T-helper 9 cell (primary cell): ENCODE data around the gene BTBD1.
"Not testable (repeated sequence)": the region's sequence is repeated elsewhere in the genome, so short reads cannot be mapped to it uniquely, and the experiment has no call there.

Experiments
- DNase-seq: peaks from one replicate; pipeline ENCODE4 v3.0.0-alpha.2; 2020

BTBD1 gene

DNA sequence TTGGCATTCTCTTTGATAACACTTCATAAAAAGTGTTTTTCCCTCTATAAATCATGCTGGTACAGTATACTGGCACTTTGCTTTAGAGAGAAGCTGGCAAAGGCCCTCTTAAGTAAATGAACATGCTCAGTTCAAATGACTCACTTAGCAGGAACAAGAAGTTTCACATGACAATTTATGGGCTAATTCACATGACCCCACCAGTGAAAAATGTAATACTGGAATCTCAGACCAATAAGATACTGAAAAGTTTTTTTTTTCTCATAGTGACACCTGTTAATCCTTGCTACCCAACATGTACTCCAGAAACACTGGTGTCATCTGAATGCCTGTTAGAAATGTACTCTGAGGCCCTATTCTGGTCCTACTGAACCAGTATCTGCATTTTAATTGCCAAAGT lies 13.9 kb downstream of the BTBD1 start:
- no peak for DNase-seq

GRCh38 chr15:83046558-83047127 lies 20.4 kb downstream of the BTBD1 start:
- no peak for DNase-seq

DNA sequence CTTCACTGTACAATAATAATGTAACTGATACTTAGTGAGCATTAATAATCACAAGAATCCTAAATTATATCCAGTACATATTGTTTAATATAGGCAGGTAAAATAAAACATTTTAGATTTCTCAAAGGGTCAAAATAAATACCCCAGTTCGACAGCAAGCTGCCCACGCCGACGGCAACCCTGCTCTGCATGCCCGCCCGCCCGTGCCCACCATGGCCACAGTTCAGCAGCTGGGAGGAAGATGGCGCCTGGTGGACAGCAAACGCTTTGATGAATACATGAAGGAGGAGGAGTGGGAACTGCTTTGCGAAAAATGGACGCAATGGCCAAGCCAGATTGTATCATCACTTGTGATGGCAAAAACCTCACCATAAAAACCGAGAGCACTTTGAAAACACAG lies 22.9 kb downstream of the BTBD1 start:
- DNase-seq = no peak

DNA sequence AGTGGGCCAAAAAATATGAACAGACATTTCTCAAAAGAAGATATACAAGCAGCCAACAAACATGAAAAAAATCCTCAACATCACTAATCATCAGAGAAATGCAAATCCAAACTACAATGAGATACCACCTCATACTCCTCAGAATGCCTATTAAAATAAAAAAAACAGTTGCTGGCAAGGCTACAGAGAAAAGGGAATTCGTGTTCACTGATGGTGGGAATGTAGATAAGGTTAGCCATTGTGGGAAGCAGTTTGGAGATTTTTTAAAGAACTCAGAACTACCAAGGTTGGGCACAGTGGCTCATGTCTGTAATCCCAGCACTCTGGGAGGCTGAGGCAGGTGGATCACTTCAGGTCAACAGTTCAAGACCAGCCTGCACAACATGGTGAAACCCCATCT lies 27.8 kb downstream of the BTBD1 start:
- no peak for DNase-seq

GRCh38 chr15:83036253-83036652 lies 30.8 kb downstream of the BTBD1 start:
- no peak for DNase-seq

DNA sequence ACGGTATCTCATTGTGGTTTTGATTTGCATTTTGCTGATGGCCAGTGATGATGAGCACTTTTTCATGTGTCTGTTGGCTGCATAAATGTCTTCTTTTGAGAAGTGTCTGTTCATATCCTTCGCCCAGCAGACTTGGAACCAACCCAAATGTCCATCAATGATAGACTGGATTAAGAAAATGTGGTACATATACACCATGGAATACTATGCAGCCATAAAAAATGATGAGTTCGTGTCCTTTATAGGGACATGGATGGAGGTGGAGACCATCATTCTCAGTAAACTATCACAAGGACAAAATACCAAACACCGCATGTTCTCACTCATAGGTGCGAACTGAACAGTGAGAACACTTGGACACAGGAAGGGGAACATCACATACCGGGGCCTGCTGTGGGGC lies 35.8 kb downstream of the BTBD1 start:
- DNase-seq = not testable (repeated sequence)

DNA sequence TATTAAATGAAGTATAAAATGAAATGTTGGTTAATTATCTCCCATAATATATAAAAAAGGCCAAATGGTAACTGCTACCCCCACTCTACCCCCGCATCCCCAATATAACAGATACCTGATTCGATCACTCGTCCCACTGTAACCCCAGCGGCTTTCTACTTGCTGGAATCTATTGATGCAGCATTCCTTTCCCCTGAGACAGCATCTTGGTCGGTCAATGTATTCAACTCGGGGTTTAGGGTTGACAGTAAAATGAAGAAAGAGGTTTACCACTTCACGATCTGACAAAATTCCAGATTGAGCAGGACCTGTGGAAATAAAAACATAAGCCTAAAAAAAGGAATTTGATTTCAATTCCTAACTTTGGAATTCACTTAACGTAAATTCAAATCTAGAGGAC lies 37.0 kb downstream of the BTBD1 start:
- no peak for DNase-seq

- DNase-seq = no peak
These were observed 48.6 kb downstream of the BTBD1 start for GRCh38 chr15:83018436-83018835.

GRCh38 chr15:83016906-83017305 lies 50.1 kb downstream of the BTBD1 start:
- no peak for DNase-seq

GRCh38 chr15:83015361-83015760 lies 51.7 kb downstream of the BTBD1 start:
- DNase-seq = no peak

DNA sequence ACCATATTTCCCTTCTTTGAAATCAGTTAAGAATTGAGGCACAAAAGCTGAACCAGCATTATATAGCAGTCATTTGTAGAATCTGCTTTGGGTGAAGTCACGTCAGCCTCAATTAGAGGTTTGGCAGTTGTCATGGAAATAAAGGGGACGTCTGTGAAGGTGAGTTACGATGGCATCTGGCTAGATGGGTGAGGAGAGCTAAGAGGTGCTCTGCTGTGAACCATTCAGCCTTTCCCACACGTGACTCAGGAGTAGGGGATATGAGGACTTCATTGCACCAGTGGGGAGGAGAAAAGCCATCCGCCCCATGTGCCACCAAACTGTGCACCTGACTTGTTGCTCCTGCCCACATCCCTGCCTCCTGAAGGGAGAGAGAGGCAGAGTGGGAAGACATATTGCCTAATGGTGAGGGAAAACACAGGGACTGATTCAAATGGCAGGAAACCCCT lies 52.8 kb downstream of the BTBD1 start:
- no peak for DNase-seq

GRCh38 chr15:83012636-83013035 lies 54.4 kb downstream of the BTBD1 start:
- no peak for DNase-seq

DNA sequence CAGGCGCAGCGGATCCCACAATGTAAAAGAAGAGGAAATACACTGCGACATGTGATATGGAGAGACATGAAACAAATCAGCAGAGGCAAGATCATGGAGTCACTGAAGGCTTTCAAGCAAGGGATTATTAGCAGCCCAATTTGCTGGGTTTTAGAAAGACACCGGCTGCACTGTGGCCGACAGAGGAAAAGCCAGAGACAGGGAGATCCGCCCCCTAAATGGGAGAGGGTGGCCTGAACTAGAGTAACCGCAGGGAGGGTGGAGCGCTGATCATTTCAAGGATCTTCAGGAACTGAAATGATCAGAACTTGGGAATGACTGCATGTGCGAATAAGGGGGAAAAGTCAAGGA lies 55.0 kb downstream of the BTBD1 start:
- DNase-seq = no peak

GRCh38 chr15:83011271-83012075 lies 55.6 kb downstream of the BTBD1 start, which contains the start of gene C15orf40:
C15orf40 (minus strand) TSS chr15:83011639; CDS start chr15:83011607, 32 bp downstream.
- DNase-seq = peak; percentile 70

GRCh38 chr15:83010709-83011270 lies 56.3 kb downstream of the BTBD1 start:
- DNase-seq = peak; percentile 40

- not testable (repeated sequence) for DNase-seq
These were observed 66.4 kb downstream of the BTBD1 start for GRCh38 chr15:83000672-83001031.

GRCh38 chr15:82999905-83000671 lies 67.0 kb downstream of the BTBD1 start:
- DNase-seq = no peak

DNA sequence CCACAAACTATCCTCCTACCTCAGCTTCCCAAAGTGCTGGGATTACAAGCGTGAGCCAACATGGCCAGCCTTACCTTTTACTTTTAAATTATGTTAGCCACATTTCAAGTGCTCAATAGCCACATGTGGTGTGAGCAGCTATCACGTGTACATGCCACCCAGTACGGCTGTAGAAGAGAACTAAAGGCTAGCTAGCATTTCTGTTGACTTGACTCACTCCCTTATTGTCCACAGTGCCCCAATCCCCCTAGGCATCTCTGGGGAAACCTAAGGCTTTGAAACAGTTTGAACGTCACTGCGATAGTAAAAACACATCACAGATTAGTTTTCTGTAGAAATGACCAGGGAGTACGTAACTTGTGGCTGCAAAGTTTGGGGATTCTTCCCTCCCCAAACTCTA lies 67.6 kb downstream of the BTBD1 start:
- no peak for DNase-seq

- no peak for DNase-seq
These were observed 71.1 kb downstream of the BTBD1 start for GRCh38 chr15:82995938-82996337.

GRCh38 chr15:82995076-82995475 lies 72.0 kb downstream of the BTBD1 start:
- no peak for DNase-seq

GRCh38 chr15:82993144-82993543 lies 73.9 kb downstream of the BTBD1 start:
- no peak for DNase-seq

DNA sequence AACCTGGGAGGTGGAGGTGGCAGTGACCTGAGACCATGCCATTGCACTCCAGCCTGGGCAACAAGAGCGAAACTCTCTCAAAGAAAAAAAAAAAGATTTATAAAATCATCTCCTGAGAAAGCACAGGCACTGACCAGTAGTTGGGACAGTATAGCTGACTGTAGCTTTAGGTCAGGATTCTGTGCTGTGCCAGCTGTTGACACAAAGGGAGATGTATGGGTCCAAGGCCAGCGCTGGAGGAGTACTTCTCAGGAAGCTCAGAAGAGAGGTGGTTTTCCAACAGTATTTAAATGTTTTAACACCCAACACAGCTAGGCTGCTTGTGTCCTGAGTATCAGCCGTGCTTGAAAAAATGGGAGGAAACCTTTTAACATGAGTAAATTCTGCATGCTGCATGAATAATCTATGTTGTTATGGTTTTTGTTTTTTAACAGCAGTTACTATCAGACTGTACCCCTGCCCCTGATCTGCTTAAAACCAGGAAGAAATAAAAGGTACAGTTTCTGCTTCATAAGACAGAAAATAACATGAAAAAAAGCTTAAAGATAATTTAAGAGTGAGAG lies 74.5 kb downstream of the BTBD1 start:
- no peak for DNase-seq

DNA sequence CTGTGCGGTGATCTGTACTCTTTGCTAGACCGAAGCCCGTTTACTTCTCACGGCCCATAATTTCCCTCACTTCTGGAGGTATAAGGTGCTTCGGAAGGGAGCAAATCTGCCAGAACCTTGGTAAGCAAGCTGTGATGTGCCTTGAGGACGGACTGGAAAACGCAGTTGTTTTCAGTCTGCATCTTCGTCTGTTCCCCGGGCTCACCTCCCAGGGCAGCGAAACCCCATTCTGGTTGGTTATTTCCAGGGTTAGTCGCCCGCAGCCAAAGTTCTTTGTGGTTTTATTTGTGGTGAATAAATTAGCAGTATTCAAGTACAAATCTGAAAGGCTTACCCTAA lies 80.6 kb downstream of the BTBD1 start:
- DNase-seq = no peak
